Measurements from ENCODE around the gene EMILIN2.

EMILIN2 gene

DNA sequence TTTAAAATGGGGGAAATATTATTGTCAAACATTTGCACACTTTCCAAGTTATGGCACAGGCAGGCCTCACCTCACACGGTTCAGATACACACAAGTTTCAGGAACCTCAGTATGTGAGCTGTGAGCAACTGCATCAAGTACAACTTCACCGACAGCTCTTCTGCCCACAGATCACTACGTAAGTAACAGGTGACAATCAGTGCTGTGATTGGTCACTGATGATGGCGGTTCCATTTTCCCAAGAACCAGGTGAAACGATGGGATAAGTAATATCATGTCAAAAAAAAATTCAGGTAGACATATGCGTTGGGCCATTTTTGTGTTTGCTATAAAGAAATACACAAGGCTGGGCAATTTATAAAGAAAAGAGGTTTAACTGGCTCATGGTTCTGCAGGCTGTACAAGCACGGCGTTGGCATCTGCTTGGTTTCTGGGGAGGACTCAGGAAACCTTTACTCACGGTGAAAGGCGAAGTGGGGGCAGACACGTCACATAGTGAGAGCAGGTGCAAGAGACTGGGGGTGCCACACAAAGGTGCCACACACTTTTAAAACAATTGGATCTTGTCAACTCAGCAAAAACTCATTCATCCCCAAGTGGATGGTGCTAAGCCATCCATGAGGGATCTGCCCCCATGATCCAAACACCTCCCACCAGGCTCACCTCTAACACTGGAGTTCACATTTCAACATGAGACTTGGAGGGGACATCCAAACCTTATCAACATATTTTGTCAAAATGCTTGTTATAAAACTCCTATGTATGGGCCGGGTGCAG is 108.3 kb downstream of the EMILIN2 start:
- TF ChIP-seq, protein P1, sequence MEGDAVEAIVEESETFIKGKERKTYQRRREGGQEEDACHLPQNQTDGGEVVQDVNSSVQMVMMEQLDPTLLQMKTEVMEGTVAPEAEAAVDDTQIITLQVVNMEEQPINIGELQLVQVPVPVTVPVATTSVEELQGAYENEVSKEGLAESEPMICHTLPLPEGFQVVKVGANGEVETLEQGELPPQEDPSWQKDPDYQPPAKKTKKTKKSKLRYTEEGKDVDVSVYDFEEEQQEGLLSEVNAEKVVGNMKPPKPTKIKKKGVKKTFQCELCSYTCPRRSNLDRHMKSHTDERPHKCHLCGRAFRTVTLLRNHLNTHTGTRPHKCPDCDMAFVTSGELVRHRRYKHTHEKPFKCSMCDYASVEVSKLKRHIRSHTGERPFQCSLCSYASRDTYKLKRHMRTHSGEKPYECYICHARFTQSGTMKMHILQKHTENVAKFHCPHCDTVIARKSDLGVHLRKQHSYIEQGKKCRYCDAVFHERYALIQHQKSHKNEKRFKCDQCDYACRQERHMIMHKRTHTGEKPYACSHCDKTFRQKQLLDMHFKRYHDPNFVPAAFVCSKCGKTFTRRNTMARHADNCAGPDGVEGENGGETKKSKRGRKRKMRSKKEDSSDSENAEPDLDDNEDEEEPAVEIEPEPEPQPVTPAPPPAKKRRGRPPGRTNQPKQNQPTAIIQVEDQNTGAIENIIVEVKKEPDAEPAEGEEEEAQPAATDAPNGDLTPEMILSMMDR (IDR thresholded peaks at IDR 0.05; ENCODE audit: low read depth, low read length): no peak
- H3K4me3 ChIP-seq (ENCODE audit: low read depth, low read length): no peak overlapping the region

DNA sequence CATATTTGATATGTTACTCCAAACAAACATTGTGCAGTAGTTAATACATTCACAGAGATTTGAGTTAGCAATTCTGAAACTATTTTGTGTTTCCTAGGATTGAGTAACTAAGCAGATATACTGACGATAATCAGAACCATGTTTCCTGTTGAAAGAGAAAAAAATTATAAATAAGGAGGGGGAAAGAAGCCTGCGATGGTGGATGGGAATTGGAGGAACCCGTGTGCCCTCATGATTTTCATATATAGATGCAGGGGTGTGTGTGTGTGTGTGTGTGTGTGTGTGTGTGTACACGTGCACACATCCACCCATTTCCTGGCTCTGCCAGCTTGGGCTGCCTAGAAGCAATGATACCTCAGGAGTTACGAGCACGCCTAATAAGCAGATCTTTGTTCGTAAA is 109.2 kb downstream of the EMILIN2 start:
- no peak overlapping the region for H3K4me3 ChIP-seq (ENCODE audit: low read depth, low read length)
- TF ChIP-seq, protein P1 (IDR thresholded peaks at IDR 0.05; ENCODE audit: low read depth, low read length): no peak

DNA sequence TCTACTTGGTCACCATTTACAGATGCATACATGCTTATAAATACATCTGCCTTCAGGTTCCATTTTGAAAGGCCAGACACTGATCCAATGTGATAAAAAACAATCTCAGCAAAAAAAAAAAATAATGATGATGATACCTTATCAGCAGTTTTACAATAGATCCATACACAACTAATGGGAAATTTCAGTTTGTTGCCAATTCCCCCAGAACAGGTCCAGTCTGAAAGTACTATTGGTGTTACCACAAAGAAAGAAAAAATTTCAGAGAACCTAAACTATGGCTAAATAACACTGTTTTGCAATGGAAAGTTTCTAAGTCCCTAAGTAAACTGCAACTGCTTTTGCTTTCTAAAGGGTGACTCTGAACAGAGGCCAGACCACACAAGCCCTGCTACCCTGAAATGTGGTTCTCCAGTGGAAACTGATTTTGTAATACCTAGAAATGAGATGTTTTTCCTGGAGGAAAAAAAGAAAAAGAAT is 112.1 kb downstream of the EMILIN2 start:
- H3K4me3 ChIP-seq (ENCODE audit: low read depth, low read length): no peak overlapping the region

DNA sequence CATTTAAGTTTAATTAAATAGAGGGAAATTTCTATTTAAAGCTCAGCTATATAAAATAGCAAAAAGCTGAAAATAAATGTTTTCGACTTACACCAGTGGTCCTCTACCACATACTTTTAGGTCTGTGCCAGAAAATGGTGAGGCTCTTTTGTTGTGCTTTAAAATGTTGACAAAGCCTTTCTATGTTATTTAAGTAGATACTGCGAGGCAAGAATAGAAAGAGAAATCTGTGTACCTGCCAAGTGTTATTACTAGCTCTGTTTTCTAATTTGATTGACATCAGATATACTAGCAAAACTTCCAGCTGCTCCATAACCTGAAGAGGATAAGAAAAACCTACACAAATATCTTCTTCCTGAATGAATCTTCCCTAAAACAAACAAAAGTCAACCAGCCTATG is 112.5 kb downstream of the EMILIN2 start:
- no peak overlapping the region for H3K4me3 ChIP-seq (ENCODE audit: low read depth, low read length)
- TF ChIP-seq, protein P1 (IDR thresholded peaks at IDR 0.05; ENCODE audit: low read depth, low read length): no peak

More for the DNA sequence above, 112.1 kb downstream of the EMILIN2 start:
- TF ChIP-seq, protein P1 (IDR thresholded peaks at IDR 0.05; ENCODE audit: low read depth, low read length): no peak

DNA sequence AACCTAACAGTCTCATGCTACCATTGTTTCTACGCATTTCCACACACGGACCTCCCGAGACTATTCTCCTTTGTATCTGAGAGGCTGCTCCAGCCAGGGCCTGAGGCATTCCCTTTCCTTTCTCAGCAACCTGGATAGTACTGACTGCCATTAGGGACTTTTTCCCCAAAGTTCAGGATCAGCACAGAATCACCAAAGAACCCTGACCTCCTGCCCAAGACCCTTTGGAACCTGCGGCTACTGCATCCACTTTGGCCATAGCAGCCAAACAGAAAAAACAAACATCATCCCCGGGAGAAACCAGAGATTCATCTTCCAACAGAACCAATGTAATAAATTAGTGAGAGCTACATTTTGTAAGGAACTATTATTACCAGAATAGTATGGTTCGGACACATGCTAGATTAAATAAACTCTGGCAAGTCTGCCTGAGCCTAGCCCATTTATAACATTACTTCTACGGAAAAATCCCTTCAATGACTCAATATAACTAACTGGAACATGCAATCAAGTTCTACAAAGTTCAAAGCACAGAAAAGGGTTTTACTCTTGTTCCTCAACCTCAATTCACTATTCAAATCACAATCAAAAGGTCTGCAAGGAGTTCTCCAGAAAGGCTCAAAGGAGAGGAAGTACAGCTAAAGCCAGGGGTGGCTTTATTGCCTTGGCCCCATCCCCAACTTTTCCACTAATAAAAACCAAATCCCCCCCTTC is 114.3 kb downstream of the EMILIN2 start:
- no peak overlapping the region for H3K4me3 ChIP-seq (ENCODE audit: low read depth, low read length)
- TF ChIP-seq, protein P1 (IDR thresholded peaks at IDR 0.05; ENCODE audit: low read depth, low read length): no peak

DNA sequence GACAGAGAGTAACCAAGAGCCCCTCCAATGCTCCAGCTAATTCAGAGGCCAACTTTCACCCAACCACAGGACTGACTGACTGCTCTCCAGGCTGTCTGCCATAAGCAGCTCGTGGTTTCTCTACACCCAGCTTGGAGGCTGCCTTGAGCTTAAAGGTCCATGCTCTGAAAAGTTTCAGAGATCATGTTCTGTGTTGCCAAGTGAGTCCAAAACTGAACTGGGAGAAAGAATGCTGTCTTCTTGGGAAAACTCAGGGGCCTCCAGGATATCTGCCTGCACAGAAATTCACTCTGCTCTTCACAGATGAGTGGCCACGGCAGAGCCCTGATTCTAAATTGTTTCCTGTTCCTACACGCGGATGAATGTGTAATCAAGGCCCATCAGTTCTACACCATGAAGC is 115.0 kb downstream of the EMILIN2 start:
- no peak overlapping the region for H3K4me3 ChIP-seq (ENCODE audit: low read depth, low read length)
- TF ChIP-seq, protein P1 (IDR thresholded peaks at IDR 0.05; ENCODE audit: low read depth, low read length): no peak

DNA sequence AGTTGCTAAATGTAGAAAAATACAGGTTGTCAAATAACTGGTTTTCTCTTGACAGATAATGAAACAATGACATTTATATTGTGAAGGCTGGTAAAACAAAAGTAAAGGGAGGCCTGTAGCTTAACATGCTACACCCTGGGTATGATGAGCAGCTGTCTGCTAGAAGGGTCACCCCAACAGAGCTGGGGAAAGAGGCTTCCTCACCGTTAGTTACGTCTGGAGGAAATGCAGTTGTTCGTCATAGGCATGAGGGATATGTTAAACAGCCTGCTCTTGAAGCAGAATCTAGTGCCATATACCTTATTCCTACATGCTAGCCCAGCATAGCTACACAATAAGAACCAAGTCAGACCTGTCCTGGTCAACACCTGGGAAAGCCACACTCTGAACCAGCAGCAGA is 116.2 kb downstream of the EMILIN2 start:
- no peak overlapping the region for H3K4me3 ChIP-seq (ENCODE audit: low read depth, low read length)
- TF ChIP-seq, protein P1 (IDR thresholded peaks at IDR 0.05; ENCODE audit: low read depth, low read length): no peak

Data from WI38 (cell line).